Hepatocyte (in vitro differentiated cells): ENCODE measurements around the gene NINJ2. TPM values are rescaled to one million over a fixed set of nuclear protein-coding genes. Genes with fewer than 3 reads are reported as not detected.

Source experiments
- DNase-seq: peaks from one replicate; pipeline ENCODE4 v3.0.0-alpha.2; 2016; ENCODE audit warnings: low spot score
- H2AFZ ChIP-seq: fragments of 200-600 bp; sonication (generic); 2 replicates; pipeline ENCODE4 v1.6.0; 2016; ENCODE audit warnings: antibody characterized with exemption, mild to moderate bottlenecking
- H3K27ac ChIP-seq: fragments of 200-600 bp; sonication (generic); 2 replicates; pipeline ENCODE4 v1.5.1; 2016; ENCODE audit warnings: mild to moderate bottlenecking
- H3K27me3 ChIP-seq: fragments of 200-600 bp; sonication (generic); 2 replicates; pipeline ENCODE4 v1.6.1; 2016
- H3K36me3 ChIP-seq: fragments of 200-600 bp; sonication (generic); replicated peaks from 2 replicates; pipeline ENCODE4 v1.5.1; 2016; ENCODE audit warnings: low read depth; ENCODE audit not compliant: insufficient read depth
- H3K4me1 ChIP-seq: fragments of 200-600 bp; sonication (generic); 2 replicates; pipeline ENCODE4 v1.5.1; 2016; ENCODE audit warnings: mild to moderate bottlenecking, moderate library complexity; ENCODE audit not compliant: insufficient read depth
- H3K4me2 ChIP-seq: fragments of 200-600 bp; sonication (generic); 2 replicates; pipeline ENCODE4 v1.6.0; 2016
- H3K4me3 ChIP-seq: fragments of 200-600 bp; sonication (generic); 2 replicates; pipeline ENCODE4 v1.5.1; 2016; ENCODE audit warnings: mild to moderate bottlenecking
- H3K79me2 ChIP-seq: fragments of 200-600 bp; sonication (generic); 2 replicates; pipeline ENCODE4 v1.6.0; 2017; ENCODE audit warnings: mild to moderate bottlenecking
- H3K9me2 ChIP-seq: fragments of 200-600 bp; sonication (generic); replicated peaks from 2 replicates; pipeline ENCODE4 v1.6.0; 2017; ENCODE audit warnings: mild to moderate bottlenecking; ENCODE audit not compliant: insufficient read depth
- H3K9me3 ChIP-seq: fragments of 200-600 bp; sonication (generic); 2 replicates; pipeline ENCODE4 v1.5.1; 2016; ENCODE audit warnings: low read depth, mild to moderate bottlenecking
- H4K20me1 ChIP-seq: fragments of 200-600 bp; sonication (generic); 2 replicates; pipeline ENCODE4 v1.6.0; 2016; ENCODE audit warnings: mild to moderate bottlenecking; ENCODE audit not compliant: insufficient read depth, poor library complexity, severe bottlenecking
- EZH2 ChIP-seq: fragments of 200-600 bp; sonication (generic); IDR thresholded peaks from 2 replicates; pipeline ENCODE4 v1.6.1; 2016; ENCODE audit warnings: antibody characterized with exemption, mild to moderate bottlenecking, borderline replicate concordance
- EZH2phosphoT487 ChIP-seq: fragments of 200-600 bp; sonication (generic); IDR thresholded peaks from one replicate; pipeline ENCODE4 v1.6.1; 2018; ENCODE audit warnings: antibody characterized with exemption, mild to moderate bottlenecking, low read depth, moderate library complexity; ENCODE audit not compliant: unreplicated experiment, severe bottlenecking
- WGBS: methylation state at CpG from one replicate; pipeline ENCODE4 v1.1.6; 2016; ENCODE audit warnings: low lambda C conversion rate; ENCODE audit errors: missing lambda C conversion rate; 5-methylcytosine and 5-hydroxymethylcytosine counted together
- polyA plus RNA-seq: library from polyadenylated mRNA; unstranded; fragments of >200 nt; fragmentation: Nextera tagmentation; extraction: Ambion mirVana; gene quantifications from 2 replicates; pipeline ENCODE4 v1.2.1, GENCODE V29; 2016
- total RNA-seq: library from RNA; depleted of rRNA; stranded (reverse); fragments of >200 nt; gene quantifications from 2 replicates; pipeline ENCODE4 v1.2.3, GENCODE V29; 2014
- TF ChIP-seq, protein P1 (sequence below): fragments of 200-600 bp; sonication (generic); IDR thresholded peaks from 2 replicates; pipeline ENCODE4 v1.5.1; 2016; ENCODE audit warnings: antibody characterized with exemption, mild to moderate bottlenecking; ENCODE audit not compliant: poor library complexity

Gene NINJ2
- total and polyA plus RNA-seq, 2 experiments from 2014 or later = 0.70 to 2.1 TPM

GRCh38 chr12:623172-623864 lies 39.9 kb downstream of the NINJ2 start:
- Histone ChIP-seq H3K27ac (no peak overlapping the region), H3K4me1 (no peaks in the 10 kb centered on the region), H3K9me3 (no peaks in the 10 kb centered on the region), H3K4me3 (no peak overlapping the region), H3K27me3 (no peaks in the 10 kb centered on the region), H3K79me2 (no peaks in the 10 kb centered on the region), H2AFZ (no peak overlapping the region), H4K20me1 (no peaks in the 10 kb centered on the region), H3K36me3 (no peaks in the 10 kb centered on the region), H3K9me2 (no peaks in the 10 kb centered on the region), H3K4me2 (no peak overlapping the region)
- TF ChIP-seq, protein P1, sequence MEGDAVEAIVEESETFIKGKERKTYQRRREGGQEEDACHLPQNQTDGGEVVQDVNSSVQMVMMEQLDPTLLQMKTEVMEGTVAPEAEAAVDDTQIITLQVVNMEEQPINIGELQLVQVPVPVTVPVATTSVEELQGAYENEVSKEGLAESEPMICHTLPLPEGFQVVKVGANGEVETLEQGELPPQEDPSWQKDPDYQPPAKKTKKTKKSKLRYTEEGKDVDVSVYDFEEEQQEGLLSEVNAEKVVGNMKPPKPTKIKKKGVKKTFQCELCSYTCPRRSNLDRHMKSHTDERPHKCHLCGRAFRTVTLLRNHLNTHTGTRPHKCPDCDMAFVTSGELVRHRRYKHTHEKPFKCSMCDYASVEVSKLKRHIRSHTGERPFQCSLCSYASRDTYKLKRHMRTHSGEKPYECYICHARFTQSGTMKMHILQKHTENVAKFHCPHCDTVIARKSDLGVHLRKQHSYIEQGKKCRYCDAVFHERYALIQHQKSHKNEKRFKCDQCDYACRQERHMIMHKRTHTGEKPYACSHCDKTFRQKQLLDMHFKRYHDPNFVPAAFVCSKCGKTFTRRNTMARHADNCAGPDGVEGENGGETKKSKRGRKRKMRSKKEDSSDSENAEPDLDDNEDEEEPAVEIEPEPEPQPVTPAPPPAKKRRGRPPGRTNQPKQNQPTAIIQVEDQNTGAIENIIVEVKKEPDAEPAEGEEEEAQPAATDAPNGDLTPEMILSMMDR = no peak
- no peak for TF ChIP-seq EZH2phosphoT487
- no peak for TF ChIP-seq EZH2
- WGBS = 72% methylated on average over 6 of the region's 6 CpGs
- no peak for DNase-seq

- no peak for DNase-seq
- no peak overlapping the region for H3K27ac ChIP-seq
- no peaks in the 10 kb centered on the region for H3K79me2 ChIP-seq
- H3K4me2 ChIP-seq = no peak overlapping the region
- H3K27me3 ChIP-seq = no peaks in the 10 kb centered on the region
- H3K9me3 ChIP-seq = no peaks in the 10 kb centered on the region
- no peaks in the 10 kb centered on the region for H3K9me2 ChIP-seq
- no peak overlapping the region for H2AFZ ChIP-seq
- TF ChIP-seq EZH2 (no peak), EZH2phosphoT487 (no peak)
- TF ChIP-seq, protein P1 = no peak
- no peaks in the 10 kb centered on the region for H3K36me3 ChIP-seq
- no peaks in the 10 kb centered on the region for H3K4me1 ChIP-seq
- H3K4me3 ChIP-seq = no peak overlapping the region
- 73% methylated on average over 3 of the region's 3 CpGs for WGBS
- no peaks in the 10 kb centered on the region for H4K20me1 ChIP-seq
These were observed 40.8 kb downstream of the NINJ2 start for GRCh38 chr12:622416-622815.

DNA sequence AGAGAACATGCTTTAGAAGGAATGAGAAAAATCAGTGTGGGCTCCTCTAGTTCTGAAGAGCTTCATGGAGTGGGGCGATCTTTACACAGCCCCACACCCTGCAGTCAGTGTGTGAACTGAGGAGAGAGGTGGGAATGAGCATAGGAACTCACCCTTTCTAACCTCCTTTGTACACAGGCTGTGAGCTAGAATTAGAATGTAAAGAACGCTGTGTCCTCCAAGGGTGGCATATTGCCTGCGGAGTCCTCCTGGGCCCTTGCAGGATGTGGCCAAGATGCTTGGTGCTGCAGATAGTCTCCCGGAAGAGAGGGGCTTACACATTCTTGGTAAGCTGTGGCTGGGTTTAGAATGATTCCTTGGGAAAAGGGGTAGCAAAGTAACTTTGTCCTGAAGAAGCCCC lies 43.9 kb downstream of the NINJ2 start:
- Histone ChIP-seq H3K27ac (no peak overlapping the region), H3K4me1 (no peaks in the 10 kb centered on the region), H2AFZ (no peak overlapping the region), H3K9me2 (no peaks in the 10 kb centered on the region), H3K9me3 (no peaks in the 10 kb centered on the region), H3K36me3 (no peaks in the 10 kb centered on the region), H3K4me2 (no peak overlapping the region), H3K27me3 (no peaks in the 10 kb centered on the region), H3K79me2 (no peaks in the 10 kb centered on the region), H3K4me3 (no peak overlapping the region), H4K20me1 (no peaks in the 10 kb centered on the region)
- TF ChIP-seq, protein P1 = no peak
- TF ChIP-seq EZH2phosphoT487 (no peak), EZH2 (no peak)
- 89% methylated on average over 4 of the region's 4 CpGs for WGBS
- DNase-seq = no peak
